Hematopoietic multipotent progenitor cell (in vitro differentiated cells): ENCODE results near the gene CLCNKB. TPM values are rescaled to one million over a fixed set of nuclear protein-coding genes. Genes with fewer than 3 reads are reported as not detected.
"Not testable (repeated sequence)": the region's sequence is repeated elsewhere in the genome, so short reads cannot be mapped to it uniquely, and the experiment has no call there.

Experiments
- DNase-seq, 3 donors: peaks; one replicate each; pipeline ENCODE4 v3.0.0-alpha.2; 2011 to 2015; ENCODE audit warnings: low read depth in 2 of 3, low spot score in 2 of 3
- total RNA-seq: library from RNA; depleted of rRNA; stranded (reverse); fragments of >200 nt; gene quantifications from one replicate; pipeline ENCODE4 v1.2.3, GENCODE V29; 2012

The CLCNKB gene
- total RNA-seq, 1 donor = 0.81 TPM

- peak; percentile 61 to 92 (median 88) for DNase-seq
Observed at GRCh38 chr1:16055613-16056520, 12.3 kb downstream of the CLCNKB start.

- not testable (repeated sequence) for DNase-seq
Observed at GRCh38 chr1:16056521-16056912, 12.9 kb downstream of the CLCNKB start.

- DNase-seq = not testable (repeated sequence)
Observed at GRCh38 chr1:16057314-16057915, 13.8 kb downstream of the CLCNKB start.

GRCh38 chr1:16058394-16059120 is 15.0 kb downstream of the CLCNKB start:
- not testable (repeated sequence) for DNase-seq

- DNase-seq = no peak
Observed at GRCh38 chr1:16061266-16061665, 17.7 kb downstream of the CLCNKB start.

GRCh38 chr1:16061989-16062686 is 18.6 kb downstream of the CLCNKB start:
- DNase-seq = not testable (repeated sequence)

GRCh38 chr1:16062687-16063075 is 19.1 kb downstream of the CLCNKB start:
- not testable (repeated sequence) for DNase-seq

GRCh38 chr1:16063226-16063829 is 19.7 kb downstream of the CLCNKB start:
- DNase-seq = no peak

GRCh38 chr1:16063921-16064320 is 20.3 kb downstream of the CLCNKB start:
- no peak for DNase-seq

GRCh38 chr1:16064536-16065268 is 21.1 kb downstream of the CLCNKB start:
- DNase-seq = no peak

GRCh38 chr1:16065269-16065576 is 21.6 kb downstream of the CLCNKB start:
- no peak for DNase-seq

GRCh38 chr1:16066245-16066644 is 22.7 kb downstream of the CLCNKB start:
- DNase-seq = no peak

GRCh38 chr1:16067127-16067768 is 23.7 kb downstream of the CLCNKB start:
- DNase-seq = peak in 1 of 3 donors; percentile 59

- DNase-seq = no peak
Observed at GRCh38 chr1:16067933-16068332, 24.4 kb downstream of the CLCNKB start.

- no peak for DNase-seq
Observed at GRCh38 chr1:16068356-16069270, 25.0 kb downstream of the CLCNKB start.

- no peak for DNase-seq
Observed at GRCh38 chr1:16070640-16071355, 27.2 kb downstream of the CLCNKB start.

- DNase-seq = no peak
Observed at GRCh38 chr1:16071614-16072013, 28.0 kb downstream of the CLCNKB start.

GRCh38 chr1:16072095-16072494 is 28.5 kb downstream of the CLCNKB start:
- no peak for DNase-seq
